NCI-H82 (cell line): ENCODE measurements around the gene ATXN10.
"Not testable (repeated sequence)": the region's sequence is repeated elsewhere in the genome, so short reads cannot be mapped to it uniquely, and the experiment has no call there.

Experiments
- DNase-seq: peaks from one replicate; lab custom pipeline; 2025; lab: John Stamatoyannopoulos, UW

The ATXN10 gene

GRCh38 chr22:45709060-45709739 lies 37.6 kb downstream of the ATXN10 start:
- DNase-seq: no peak

GRCh38 chr22:45709866-45710265 lies 38.2 kb downstream of the ATXN10 start:
- DNase-seq: no peak

- DNase-seq: no peak
Measured at GRCh38 chr22:45710469-45710868, 38.8 kb downstream of the ATXN10 start.

- DNase-seq: not testable (repeated sequence)
Measured at GRCh38 chr22:45714390-45714789, 42.8 kb downstream of the ATXN10 start.

DNA sequence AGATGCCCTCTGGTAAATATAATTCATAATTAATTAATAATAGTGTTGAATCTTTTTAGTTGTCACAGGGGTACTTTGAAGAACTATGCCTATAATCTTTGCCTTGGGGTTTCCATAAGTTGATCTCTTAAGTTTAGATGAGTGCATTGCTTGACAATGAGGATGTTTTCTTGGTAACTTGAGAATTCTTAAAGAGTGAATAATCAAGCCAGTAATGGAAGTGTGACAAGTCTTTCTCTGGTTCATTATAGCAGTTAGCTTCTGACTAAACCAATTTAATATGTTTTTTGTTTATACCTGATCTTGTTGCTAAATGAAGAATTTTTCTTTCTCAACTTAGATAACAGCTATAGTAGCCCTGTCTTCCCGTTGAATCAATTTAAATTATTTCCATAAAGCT lies 46.2 kb downstream of the ATXN10 start:
- no peak for DNase-seq

DNA sequence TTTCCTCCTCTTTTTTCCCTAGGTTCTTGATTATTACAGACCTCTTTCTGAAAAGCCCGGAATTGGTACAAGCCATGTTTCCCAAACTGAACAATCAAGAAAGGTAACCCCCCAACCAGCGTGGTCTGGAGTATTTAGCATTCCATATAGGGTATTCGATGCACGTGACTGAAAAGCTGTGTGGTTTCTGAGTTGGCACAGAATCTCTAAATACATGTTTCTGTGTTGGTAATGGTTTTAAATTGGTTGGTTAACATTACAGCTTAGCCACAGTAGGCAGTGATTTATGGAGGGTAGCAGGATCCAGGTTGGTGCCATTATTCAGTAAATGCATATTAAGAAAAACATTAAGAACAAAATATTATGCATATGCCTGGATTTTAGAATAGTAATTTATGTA lies 46.8 kb downstream of the ATXN10 start:
- no peak for DNase-seq

DNA sequence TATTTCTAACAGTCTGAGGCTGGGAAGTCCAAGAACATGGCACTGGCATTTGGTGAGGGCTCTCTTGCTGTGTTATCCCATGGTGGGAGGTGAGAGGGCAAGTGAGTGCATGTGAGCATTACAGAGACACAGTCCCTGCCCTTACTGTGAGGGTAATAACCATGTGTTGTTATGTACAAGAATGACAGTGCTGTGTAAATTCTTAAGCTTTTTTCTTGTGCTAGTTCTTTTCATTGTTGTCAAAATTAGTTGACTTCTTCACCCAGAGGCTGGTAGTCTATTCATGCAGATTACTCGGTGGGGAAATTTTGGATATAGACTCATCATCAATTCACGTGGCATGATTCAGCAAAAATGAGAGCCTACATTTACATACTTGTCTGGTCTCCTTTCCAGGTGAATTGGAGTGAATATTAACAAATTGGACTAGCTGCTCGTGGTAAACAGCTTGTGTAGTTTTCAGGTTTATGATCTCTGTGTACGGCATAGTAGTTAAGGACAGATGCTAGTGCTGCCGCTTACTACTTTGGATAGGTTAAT lies 49.3 kb downstream of the ATXN10 start:
- no peak for DNase-seq

DNA sequence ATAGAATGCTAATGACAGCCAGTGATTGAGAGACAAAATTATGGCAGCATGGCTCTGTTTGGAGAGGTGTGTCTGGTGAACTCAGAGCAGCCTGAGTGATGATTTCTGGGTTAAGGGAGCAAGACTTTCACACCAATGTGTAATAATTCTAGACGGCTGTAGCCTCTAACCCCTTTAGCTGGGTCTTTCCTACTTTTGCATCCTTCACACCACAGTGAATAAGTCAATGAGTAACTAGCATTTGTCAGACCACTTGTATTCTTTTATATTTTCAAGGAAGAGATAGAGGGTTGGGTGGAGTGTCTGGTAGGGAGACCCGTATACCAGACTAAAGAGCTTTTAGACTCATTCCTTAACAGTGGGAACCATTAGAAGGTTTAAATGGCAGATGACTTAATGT lies 50.4 kb downstream of the ATXN10 start:
- DNase-seq: no peak

DNA sequence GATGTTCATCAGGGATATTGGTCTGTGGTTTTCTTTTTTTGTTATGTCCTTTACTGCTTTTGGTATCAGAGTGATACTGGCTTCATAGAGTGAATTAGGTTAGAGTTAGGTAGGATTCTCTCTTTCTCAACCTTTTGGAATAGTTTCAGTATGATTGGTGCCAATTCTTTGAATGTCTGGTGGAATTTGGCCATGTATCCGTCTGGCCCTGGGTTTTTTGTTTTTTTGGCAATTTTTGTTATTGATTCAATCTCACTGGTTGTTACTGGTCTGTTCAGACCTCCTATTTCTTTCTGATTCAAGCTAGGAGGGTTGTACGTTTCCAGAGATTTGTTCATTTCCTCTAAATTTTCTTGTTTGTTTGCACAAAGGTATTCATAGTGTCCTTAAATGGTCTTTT lies 54.4 kb downstream of the ATXN10 start:
- no peak for DNase-seq

GRCh38 chr22:45731041-45731797 lies 59.6 kb downstream of the ATXN10 start:
- DNase-seq: no peak

DNA sequence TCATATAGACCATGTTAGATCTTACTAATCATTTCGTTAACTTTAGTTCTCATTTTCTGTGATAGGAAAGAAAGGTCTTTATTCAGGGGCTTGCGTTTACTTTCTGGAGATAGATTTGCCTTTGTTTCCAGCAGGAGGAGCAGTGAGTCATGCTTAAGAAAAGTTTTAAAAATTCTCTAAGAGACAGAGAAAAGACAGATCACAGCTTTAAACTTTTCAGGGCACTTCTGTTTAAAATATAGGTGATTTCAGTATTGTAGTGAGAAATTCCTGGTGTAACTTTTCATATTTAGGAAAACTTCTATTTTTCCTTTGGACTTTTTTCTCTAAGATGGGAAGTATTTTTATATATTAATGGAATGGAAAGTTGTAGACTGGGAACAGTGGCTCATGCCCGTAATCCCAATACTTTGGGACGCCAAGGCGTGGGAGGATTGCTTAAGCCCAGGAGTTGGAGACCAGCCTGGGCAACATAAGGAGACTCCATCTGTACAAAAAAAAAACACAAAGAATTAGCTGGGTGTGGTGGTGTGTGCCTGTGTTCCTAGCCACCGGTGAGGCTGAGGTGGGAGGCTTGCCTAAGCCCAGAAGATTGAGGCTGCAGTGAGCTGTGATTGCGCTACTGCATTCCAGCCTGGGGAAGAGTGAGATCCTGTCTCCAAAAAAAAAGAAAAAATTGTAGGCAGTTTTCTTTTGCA lies 60.3 kb downstream of the ATXN10 start:
- no peak for DNase-seq

DNA sequence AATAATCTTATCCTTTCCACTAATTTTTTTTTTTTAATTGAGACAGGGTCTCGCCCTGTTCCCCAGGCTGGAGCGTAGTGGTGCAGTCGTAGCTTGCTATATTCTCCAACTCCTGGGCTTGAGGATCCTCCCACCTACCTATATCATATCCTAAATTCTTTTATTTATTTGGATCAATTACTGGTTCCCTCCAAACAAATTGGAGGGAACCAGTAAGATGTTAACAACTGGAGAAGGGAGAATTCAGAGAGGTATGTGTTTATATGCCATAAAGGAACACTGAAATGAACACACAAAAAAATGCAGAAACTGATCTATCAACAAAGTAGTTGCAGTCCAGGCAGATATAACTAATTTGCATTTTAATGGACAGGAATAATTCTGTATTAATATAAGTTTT lies 63.6 kb downstream of the ATXN10 start:
- DNase-seq: no peak

DNA sequence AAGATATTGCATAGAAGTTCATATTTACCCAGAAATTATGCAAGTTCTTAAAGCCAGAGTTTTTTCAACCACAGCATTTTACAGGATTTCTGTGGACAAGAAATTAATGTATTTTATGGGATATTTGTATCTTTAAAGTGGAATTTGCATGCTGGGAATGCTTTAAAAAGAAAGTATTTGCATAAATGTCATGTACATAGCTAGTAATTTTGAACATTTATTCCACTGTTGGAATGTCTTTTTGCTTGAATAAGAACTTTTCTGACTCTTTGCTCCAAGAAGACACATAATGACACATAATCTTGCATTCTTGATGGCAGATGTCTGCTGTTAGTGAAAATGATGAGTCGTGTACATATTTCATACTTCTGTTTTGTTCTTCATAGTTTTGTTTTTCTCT lies 66.6 kb downstream of the ATXN10 start:
- DNase-seq: no peak

GRCh38 chr22:45740236-45740635 lies 68.6 kb downstream of the ATXN10 start:
- DNase-seq: no peak

DNA sequence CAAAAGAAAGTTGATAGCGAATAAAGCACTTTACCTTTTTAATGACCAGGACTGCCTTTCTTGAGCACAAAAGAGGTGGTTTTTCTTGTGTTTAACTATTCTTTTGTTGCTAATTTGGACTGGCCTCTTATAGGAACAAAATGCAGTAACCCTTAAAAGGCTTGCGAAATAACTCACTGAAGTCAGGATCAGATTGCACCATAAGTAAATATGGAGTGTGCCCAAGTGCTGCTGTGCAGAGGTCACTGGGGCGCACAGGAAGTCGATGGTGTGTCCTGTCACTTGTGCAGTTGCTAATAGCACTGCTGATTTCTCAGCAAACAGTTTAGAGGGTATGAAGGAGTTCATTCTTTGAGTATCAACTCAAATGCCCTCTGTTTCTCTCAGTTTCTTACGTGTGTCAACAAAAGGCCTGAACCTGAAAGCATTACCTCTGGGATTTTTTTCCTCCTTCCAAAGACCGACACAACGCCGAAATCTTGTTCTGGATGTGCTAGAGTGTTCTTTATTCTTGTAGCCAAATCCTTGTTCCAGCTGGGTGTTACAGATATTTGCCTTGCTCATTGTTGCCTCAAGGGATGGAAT lies 71.3 kb downstream of the ATXN10 start:
- DNase-seq: no peak

DNA sequence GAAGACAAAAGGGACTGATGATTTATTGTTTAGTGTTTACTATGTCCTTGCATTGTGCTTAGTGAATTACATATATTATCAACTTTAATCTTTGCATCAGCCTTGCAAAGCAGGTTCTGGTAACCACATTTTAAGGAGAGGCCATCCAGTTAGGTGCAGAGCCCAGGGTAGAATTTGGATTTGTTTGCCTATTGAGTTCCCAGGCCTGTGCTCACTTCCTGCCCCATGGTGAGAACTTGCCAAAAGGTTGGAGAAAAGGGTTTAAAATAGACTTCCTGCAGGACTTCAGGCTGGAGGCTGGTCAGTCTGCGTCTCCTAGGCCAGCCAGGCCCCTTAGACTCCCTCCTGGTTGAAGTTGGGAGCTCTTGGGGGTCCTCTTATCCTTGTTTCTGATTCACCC lies 72.1 kb downstream of the ATXN10 start:
- no peak for DNase-seq

DNA sequence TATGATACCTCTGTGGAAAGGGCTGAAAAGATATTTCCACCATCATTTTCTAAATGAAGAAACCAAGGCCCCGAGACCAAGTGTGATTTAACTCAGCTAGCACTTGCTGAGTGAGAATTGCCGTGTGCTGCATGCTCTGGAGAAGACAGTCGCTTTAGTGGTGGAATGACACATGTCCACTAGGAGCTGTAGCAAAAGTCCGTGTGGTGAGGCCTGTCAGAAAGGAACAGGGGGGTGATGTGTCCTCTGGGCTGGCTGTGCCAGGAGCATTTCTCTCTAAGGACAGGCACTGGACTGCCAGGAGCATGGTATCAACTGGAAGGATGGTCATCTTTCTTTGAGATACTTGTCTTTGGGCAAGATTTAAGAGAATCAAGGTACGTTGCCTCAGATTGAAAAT lies 72.8 kb downstream of the ATXN10 start:
- DNase-seq: no peak

- DNase-seq: no peak
Measured at GRCh38 chr22:45750626-45751025, 79.0 kb downstream of the ATXN10 start.

- no peak for DNase-seq
Measured at GRCh38 chr22:45752036-45752435, 80.4 kb downstream of the ATXN10 start.

- no peak for DNase-seq
Measured at GRCh38 chr22:45754822-45755221, 83.2 kb downstream of the ATXN10 start.

GRCh38 chr22:45756558-45756957 lies 84.9 kb downstream of the ATXN10 start:
- DNase-seq: no peak

DNA sequence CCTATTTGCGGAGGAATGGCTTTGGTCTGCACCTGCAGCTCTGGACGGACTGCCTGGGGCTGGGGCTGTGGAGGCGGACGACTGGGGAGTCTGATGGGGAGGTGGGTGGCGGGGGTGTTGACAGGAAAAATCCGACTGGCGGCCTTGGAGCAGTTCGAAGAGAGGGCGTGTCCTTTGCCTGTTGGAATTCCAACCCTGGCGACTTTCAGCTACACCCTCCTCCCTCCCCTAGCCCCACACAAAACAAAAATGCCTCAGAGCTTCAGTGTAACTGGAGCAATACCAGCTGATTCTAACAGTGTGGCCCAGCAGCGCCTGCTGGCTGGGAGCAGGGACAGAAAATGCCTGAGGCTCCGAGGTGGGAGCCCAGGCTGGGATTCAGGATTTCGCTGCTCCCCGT lies 85.4 kb downstream of the ATXN10 start:
- DNase-seq: no peak

GRCh38 chr22:45757936-45758335 lies 86.3 kb downstream of the ATXN10 start:
- DNase-seq: no peak
